PC-3 (cell line): Measurements from ENCODE around the gene UBE4B. TPM values are rescaled to one million over a fixed set of nuclear protein-coding genes. Genes with fewer than 3 reads are reported as not detected.

ENCODE experiments used
- ATAC-seq: fragments of 200-7000 bp; cut with Tn5 transposase; 2 replicates; pipeline ENCODE4 v1.9.1; 2020; ENCODE audit warnings: mild to moderate bottlenecking, moderate library complexity
- BruUV-seq: library from RNA; stranded (reverse); fragments of 400-500 nt; replicated peaks from 2 replicates; lab custom pipeline; 2021; lab: Mats Ljungman, UMichigan
- CTCF ChIA-PET: fragments of 300-600 bp; sonication (Branson Sonifier 250); formaldehyde crosslinking; loops from one replicate; lab custom pipeline; 2022; ENCODE audit warnings: antibody characterized with exemption; lab: Charles Lee
- POLR2A ChIA-PET: fragments of 300-600 bp; sonication (Branson Sonifier 250); formaldehyde crosslinking; loops from one replicate; lab custom pipeline; 2022; ENCODE audit warnings: antibody characterized with exemption; ENCODE audit not compliant: unreplicated experiment; lab: Charles Lee
- DNase-seq: peaks from one replicate; pipeline ENCODE4 v3.0.0-alpha.2; 2015
- H2AFZ ChIP-seq: fragments of 300-600 bp; sonication (generic); 2 replicates; pipeline ENCODE4 v1.6.0; 2016; ENCODE audit warnings: antibody characterized with exemption, low read length
- H3F3A ChIP-seq: fragments of 300-600 bp; sonication (generic); one replicate; pipeline ENCODE4 v1.6.0; 2017; ENCODE audit warnings: antibody characterized with exemption, low read length, control low read depth, mild to moderate bottlenecking; ENCODE audit not compliant: unreplicated experiment
- H3K27ac ChIP-seq: fragments of 300-600 bp; sonication (generic); 2 replicates; pipeline ENCODE4 v1.5.1; 2016; ENCODE audit warnings: mild to moderate bottlenecking, low read length
- H3K27me3 ChIP-seq: fragments of 300-600 bp; sonication (generic); 2 replicates; pipeline ENCODE4 v1.6.1; 2016; ENCODE audit warnings: low read length, mixed read lengths
- H3K36me3 ChIP-seq: fragments of 300-600 bp; sonication (generic); 2 replicates; pipeline ENCODE4 v1.6.1; 2016; ENCODE audit warnings: low read depth, mixed run types, low read length, mixed read lengths
- H3K4me1 ChIP-seq: fragments of 300-600 bp; sonication (generic); 2 replicates; pipeline ENCODE4 v1.5.1; 2016; ENCODE audit warnings: low read length; ENCODE audit not compliant: insufficient read depth
- H3K4me2 ChIP-seq: fragments of 300-600 bp; sonication (generic); 2 replicates; pipeline ENCODE4 v1.6.0; 2016; ENCODE audit warnings: low read length
- H3K4me3 ChIP-seq: fragments of 300-600 bp; sonication (generic); 2 replicates; pipeline ENCODE4 v1.5.1; 2016; ENCODE audit warnings: mild to moderate bottlenecking, low read length, mixed read lengths
- H3K79me2 ChIP-seq: fragments of 300-600 bp; sonication (generic); 2 replicates; pipeline ENCODE4 v1.6.1; 2017; ENCODE audit warnings: low read length, mixed read lengths
- H3K9ac ChIP-seq: fragments of 300-600 bp; sonication (generic); 2 replicates; pipeline ENCODE4 v1.6.0; 2016; ENCODE audit warnings: mild to moderate bottlenecking, low read length
- H3K9me2 ChIP-seq: fragments of 300-600 bp; sonication (generic); replicated peaks from 2 replicates; pipeline ENCODE4 v1.6.1; 2016; ENCODE audit warnings: mixed run types, low read length, mixed read lengths
- H3K9me3 ChIP-seq: fragments of 300-600 bp; sonication (generic); 2 replicates; pipeline ENCODE4 v1.6.1; 2016; ENCODE audit warnings: low read length, mixed read lengths
- H4K20me1 ChIP-seq: fragments of 300-600 bp; sonication (generic); 2 replicates; pipeline ENCODE4 v1.6.1; 2016; ENCODE audit warnings: low read length, mixed read lengths
- EZH2 ChIP-seq: fragments of 300-600 bp; sonication (generic); IDR thresholded peaks from one replicate; pipeline ENCODE4 v1.6.1; 2017; ENCODE audit warnings: antibody characterized with exemption, mild to moderate bottlenecking, low read length; ENCODE audit not compliant: unreplicated experiment
- EZH2phosphoT487 ChIP-seq: fragments of 300-600 bp; sonication (generic); IDR thresholded peaks from 2 replicates; pipeline ENCODE4 v1.6.1; 2018; ENCODE audit warnings: mild to moderate bottlenecking, antibody characterized with exemption, low read length, borderline replicate concordance
- intact Hi-C: fragments of 100-400 bp; cut with micrococcal nuclease; formaldehyde crosslinking; loops from 2 replicates; pipeline ENCODE4 v1.9.0; 2023
- total RNA-seq: library from RNA; depleted of rRNA; stranded (reverse); fragments of >200 nt; gene quantifications from 2 replicates; pipeline ENCODE4 v1.2.3, GENCODE V29; 2014
- TF ChIP-seq, protein P1 (sequence below): fragments of 300-600 bp; sonication (generic); conservative IDR thresholded peaks from 2 replicates; pipeline ENCODE4 v1.5.1; 2017; ENCODE audit warnings: antibody characterized with exemption, low read depth, mild to moderate bottlenecking, low read length

UBE4B gene
- total RNA-seq, 1 experiment from 2014 or later: 37.9 TPM

DNA sequence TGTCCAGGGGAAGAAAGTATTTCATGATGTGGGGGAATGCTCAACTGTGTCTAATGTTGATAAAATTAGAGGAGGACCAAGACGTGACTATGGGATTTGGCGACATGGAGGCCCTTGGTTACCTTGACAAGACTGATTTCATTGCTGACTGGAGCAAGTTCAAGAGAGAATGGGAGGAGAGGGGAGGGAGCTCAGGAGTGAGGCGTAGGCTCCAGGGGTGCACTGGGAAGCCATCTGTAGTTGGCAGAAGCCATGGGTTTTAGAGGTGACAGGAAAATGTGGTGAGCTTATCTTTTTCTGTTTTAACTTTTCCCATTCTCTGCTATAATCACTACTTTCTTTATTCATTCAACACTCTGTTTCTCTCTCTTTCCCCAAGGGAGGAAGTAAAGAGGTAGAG is 15.8 kb downstream of the UBE4B start:
- intact Hi-C loops: no loop called here
- CTCF ChIA-PET: no interaction called here
- TF ChIP-seq, protein P1, sequence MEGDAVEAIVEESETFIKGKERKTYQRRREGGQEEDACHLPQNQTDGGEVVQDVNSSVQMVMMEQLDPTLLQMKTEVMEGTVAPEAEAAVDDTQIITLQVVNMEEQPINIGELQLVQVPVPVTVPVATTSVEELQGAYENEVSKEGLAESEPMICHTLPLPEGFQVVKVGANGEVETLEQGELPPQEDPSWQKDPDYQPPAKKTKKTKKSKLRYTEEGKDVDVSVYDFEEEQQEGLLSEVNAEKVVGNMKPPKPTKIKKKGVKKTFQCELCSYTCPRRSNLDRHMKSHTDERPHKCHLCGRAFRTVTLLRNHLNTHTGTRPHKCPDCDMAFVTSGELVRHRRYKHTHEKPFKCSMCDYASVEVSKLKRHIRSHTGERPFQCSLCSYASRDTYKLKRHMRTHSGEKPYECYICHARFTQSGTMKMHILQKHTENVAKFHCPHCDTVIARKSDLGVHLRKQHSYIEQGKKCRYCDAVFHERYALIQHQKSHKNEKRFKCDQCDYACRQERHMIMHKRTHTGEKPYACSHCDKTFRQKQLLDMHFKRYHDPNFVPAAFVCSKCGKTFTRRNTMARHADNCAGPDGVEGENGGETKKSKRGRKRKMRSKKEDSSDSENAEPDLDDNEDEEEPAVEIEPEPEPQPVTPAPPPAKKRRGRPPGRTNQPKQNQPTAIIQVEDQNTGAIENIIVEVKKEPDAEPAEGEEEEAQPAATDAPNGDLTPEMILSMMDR: no peak
- TF ChIP-seq EZH2phosphoT487 (no peak), EZH2 (no peak)
- Histone ChIP-seq H2AFZ (no peak overlapping the region), H3K27ac (no peak overlapping the region), H3K4me2 (no peak overlapping the region), H3K36me3 (0 out of 2 replicates have a peak, but pooled peaks cover 3% of the 10 kb centered on the region), H3K9me3 (no peaks in the 10 kb centered on the region), H3K4me1 (no peaks in the 10 kb centered on the region), H3K9me2 (no peaks in the 10 kb centered on the region), H3K9ac (no peak overlapping the region), H3K79me2 (peaks cover 93% of the 10 kb centered on the region), H4K20me1 (peaks cover 12% of the 10 kb centered on the region; the same call in 1 of the 2 replicates), H3K4me3 (no peak overlapping the region), H3K27me3 (no peaks in the 10 kb centered on the region), H3F3A (no peaks in the 10 kb centered on the region)
- no peak for ATAC-seq
- POLR2A ChIA-PET: no interaction called here
- no TSS peak for BruUV-seq
- DNase-seq: no peak

DNA sequence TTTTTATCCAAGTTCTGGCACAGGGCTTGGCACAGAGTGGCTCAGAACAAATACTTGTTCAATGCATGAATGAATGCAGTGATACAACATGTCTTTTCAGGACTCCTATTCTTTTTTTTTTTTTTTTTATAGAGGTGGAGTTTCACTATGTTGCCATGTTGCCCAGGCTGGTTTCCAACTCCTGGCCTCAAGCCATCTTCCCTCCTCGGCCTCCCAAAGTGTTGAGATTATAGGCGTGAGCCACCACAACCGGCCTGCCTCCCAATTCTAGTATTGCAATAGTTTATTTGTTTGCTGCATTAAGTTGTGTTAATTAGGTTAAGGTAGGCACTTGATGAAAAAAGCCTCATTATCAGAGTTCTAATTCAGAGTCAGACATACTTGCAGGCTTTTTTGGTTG is 17.9 kb downstream of the UBE4B start:
- no TSS peak for BruUV-seq
- H3K9me3 ChIP-seq: no peaks in the 10 kb centered on the region
- H2AFZ ChIP-seq: no peak overlapping the region
- no peak for DNase-seq
- CTCF ChIA-PET: no interaction called here
- H3K4me3 ChIP-seq: no peak overlapping the region
- no peak overlapping the region for H3K27ac ChIP-seq
- peaks cover 90% of the 10 kb centered on the region for H3K79me2 ChIP-seq
- no peaks in the 10 kb centered on the region for H3K9me2 ChIP-seq
- intact Hi-C loops: no loop called here
- no peak overlapping the region for H3K9ac ChIP-seq
- H3K4me2 ChIP-seq: no peak overlapping the region
- POLR2A ChIA-PET: no interaction called here
- no peak for ATAC-seq
- TF ChIP-seq, protein P1: no peak
- TF ChIP-seq EZH2phosphoT487: no peak
- no peak for TF ChIP-seq EZH2
- H3K36me3 ChIP-seq: 0 out of 2 replicates have a peak, but pooled peaks cover 3% of the 10 kb centered on the region
- 0 out of 2 replicates have a peak, but pooled peaks cover 6% of the 10 kb centered on the region for H3K4me1 ChIP-seq
- no peaks in the 10 kb centered on the region for H3F3A ChIP-seq
- peaks cover 12% of the 10 kb centered on the region; the same call in 1 of the 2 replicates for H4K20me1 ChIP-seq
- no peaks in the 10 kb centered on the region for H3K27me3 ChIP-seq

DNA sequence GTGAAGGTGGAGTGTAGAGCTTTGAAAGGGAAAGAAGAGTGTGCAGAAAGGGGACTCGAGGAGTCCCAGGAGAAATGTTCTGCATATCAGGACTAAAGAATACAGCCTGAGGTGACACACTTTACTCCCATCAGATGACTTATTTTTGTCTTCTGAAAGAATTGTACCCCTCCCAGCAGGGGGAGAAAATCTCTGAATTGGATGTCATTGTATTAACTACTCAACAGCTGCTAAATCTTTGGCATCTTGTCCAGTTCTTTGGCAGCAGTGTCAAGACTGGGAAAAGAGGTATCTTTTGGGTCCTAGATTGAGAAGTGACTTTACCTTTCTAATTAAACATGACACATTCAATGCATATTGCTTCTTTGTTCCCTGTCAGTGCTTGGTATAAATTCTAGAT is 18.9 kb downstream of the UBE4B start:
- Histone ChIP-seq H3F3A (no peaks in the 10 kb centered on the region), H3K9me3 (no peaks in the 10 kb centered on the region), H3K9ac (no peak overlapping the region), H3K4me2 (no peak overlapping the region), H3K27ac (no peak overlapping the region), H3K4me3 (no peak overlapping the region), H3K36me3 (0 out of 2 replicates have a peak, but pooled peaks cover 3% of the 10 kb centered on the region), H3K9me2 (no peaks in the 10 kb centered on the region), H2AFZ (no peak overlapping the region), H3K79me2 (peaks cover 88% of the 10 kb centered on the region), H3K27me3 (no peaks in the 10 kb centered on the region), H3K4me1 (peaks cover 12% of the 10 kb centered on the region), H4K20me1 (0 out of 2 replicates have a peak, but pooled peaks cover 7% of the 10 kb centered on the region)
- ChIA-PET CTCF (no interaction called here), POLR2A (no interaction called here)
- no TSS peak for BruUV-seq
- no peak; the same call in 1 of the 2 replicates for ATAC-seq
- TF ChIP-seq EZH2 (no peak), EZH2phosphoT487 (no peak)
- TF ChIP-seq, protein P1: no peak
- intact Hi-C loops: no loop called here
- DNase-seq: no peak
